CD4-positive, alpha-beta T cell treated with Interleukin-4 for 1 hour (primary cell): ENCODE data around the gene RAPH1.
"Not testable (repeated sequence)": the region's sequence is repeated elsewhere in the genome, so short reads cannot be mapped to it uniquely, and the experiment has no call there.

Experiments
- DNase-seq, 2 donors: peaks; one replicate each; pipeline ENCODE4 v3.0.0-alpha.2; 2020 to 2022

RAPH1 gene

DNA sequence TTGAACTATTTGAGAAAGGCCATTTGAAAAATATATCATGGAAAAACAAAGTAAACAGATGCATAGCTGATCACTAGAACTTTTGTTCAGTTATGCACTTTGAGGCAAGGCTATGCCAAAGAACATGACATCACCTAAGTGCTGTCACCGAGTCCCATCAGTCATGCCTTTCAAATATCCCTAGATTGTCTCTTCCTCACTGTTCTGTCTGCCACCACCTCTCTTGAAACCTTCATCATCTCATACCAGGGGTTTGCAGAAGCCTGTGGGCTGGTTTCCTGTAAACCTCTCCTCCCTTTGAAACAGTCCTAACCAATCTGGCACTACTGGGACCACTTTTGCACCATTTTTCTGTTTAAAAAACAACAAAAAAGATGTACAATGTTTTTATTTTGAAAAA lies 12.3 kb upstream of the RAPH1 start:
- DNase-seq: no peak

DNA sequence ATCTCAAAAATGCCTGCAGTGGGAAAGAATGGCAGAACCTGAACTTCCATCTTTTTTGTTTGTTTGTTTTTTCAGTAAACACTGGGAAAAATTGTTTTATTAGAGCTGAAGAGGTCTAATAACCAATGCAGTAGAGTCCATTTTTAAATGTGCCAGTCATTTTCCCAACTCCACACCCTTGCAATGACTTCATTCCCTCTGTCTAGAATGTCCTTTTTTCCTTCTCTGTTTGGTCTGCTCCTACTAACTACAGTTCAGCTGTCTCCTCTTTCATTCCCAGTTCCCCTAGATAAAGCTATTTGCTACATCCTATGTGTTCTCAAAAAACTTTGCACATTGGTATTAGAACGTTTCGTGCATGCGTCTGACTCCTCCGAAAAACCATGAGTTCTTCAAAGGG lies 9.3 kb upstream of the RAPH1 start:
- no peak for DNase-seq

DNA sequence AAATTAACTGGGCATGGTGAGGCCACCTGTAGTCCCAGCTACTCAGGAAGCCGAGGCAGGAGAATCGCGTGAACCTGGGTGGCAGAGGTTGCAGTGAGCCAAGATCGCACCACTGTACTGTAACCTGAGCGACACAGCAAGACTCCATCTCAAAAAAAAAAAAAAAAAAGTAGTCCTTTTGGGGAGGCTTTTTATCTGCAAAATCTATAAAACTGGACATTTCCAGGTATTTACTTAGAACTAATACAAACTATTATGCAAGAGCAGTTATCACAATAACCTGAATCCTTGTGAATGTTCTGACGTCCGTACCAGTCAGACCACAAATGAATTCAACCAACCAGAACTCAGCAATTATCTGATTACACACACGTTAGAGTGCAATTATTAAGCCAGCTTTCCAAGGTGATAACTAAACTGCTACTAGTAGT lies 8.8 kb upstream of the RAPH1 start:
- no peak for DNase-seq

DNA sequence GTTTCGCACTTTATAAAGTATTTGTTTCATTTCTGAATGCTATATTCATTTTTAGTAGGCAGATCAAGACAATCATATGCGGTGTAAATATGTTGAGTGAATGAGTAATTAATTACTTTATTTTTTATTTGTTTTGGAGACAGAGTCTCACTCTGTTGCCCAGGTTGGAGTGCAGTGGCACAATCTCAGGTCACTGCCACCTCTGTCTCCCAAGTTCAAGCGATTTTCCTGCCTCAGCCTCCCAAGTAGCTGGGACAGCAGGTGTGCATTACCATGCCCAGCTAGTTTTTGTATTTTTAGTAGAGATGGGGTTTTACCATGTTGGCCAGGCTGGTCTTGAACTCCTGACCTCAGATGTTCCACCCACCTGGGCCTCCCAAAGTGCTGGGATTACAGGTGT lies 5.5 kb upstream of the RAPH1 start:
- DNase-seq: not testable (repeated sequence)

DNA sequence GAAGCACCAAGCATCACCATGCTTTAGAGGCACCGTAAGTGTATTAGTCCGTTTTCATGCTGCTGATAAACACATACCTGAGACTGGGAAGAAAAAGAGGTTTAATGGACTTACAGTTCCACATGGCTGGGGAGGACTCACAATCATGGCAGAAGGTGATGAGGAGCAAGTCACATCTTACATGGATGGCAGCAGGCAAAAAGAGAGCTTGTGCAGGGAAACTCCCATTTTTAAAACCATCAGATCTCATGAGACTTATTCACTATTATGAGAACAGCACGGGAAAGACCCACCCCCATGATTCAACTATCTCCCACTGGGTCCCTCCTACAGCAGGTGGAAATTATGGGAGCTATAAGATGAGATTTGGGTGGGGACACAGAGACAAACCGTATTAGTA lies 3.1 kb upstream of the RAPH1 start:
- DNase-seq: not testable (repeated sequence)

DNA sequence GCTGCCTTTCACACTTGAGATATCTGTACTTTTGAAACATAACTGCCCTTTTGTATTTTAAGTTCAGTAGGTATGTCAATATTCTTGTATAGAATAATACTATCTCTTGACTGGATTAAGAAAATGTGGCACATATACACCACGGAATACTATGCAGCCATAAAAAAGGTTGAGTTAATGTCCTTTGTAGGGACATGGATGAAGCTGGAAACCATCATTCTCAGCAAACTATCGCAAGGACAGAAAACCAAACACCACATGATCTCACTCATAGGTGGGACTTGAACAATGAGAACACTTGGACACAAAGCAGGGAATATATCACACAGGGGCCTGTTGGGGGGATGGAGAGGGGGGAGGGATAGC lies 1.5 kb upstream of the RAPH1 start:
- DNase-seq: not testable (repeated sequence)

DNA sequence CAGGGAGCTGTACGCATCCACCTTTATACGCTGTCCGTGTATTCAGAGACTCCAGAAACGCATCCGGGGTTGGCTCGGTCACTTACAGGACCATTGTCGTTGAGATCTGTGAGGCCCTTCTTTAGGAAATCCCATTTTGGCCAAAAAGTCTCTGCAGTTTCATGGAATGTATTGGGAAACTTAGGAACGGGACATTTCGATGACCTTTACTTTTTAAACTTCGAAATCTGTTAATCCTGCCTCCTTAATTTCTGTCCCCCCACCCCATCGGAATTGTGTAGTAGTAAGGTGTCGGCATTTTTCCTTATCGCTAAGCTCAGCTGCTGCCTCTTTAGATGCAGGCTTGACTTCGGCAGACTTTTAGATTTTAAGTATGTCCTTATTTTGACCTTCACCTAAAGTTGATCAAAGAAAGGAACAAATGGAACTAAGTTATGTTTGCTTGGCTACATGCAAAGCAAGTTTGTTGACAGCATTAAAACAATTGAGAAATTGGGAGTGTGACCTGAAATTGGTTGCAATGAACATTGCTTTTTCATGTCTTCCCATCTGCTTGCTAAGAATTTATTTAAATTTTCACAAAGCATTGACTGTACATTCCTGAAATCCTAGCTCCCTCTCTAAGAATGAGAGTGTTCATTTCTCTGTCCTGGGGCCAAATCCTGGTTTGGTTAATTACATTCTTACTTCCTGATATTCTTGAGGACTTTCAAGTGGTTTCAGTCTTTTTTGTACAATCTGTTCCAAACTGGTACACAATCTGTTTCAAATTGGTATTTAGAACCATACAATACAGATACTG lies 884 bp upstream of the RAPH1 start:
- DNase-seq: no peak

DNA sequence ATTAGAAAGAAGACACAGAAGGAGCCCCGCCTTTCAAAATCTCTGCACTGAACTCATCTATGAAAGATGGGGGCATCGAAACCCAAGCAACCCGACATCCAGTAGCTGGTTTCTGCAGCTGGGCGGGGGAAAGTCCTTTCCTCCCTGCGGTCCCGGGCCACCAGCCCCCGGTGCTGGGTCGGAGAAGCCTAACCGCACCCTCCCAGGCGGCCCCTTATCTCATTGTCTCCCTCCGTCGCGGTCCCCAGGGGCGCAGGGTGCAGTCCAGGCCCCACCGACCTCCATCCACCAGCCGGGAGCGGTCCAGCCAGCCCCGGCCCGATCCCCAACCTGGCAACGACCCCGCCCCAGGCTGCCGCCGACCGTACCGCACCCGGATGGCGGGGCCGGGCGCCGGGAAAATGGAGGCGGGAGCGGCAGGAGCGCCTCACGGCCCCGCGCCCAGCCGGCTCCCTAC lies 452 bp downstream of the RAPH1 start:
- peak; percentile 12 to 47 for DNase-seq

DNA sequence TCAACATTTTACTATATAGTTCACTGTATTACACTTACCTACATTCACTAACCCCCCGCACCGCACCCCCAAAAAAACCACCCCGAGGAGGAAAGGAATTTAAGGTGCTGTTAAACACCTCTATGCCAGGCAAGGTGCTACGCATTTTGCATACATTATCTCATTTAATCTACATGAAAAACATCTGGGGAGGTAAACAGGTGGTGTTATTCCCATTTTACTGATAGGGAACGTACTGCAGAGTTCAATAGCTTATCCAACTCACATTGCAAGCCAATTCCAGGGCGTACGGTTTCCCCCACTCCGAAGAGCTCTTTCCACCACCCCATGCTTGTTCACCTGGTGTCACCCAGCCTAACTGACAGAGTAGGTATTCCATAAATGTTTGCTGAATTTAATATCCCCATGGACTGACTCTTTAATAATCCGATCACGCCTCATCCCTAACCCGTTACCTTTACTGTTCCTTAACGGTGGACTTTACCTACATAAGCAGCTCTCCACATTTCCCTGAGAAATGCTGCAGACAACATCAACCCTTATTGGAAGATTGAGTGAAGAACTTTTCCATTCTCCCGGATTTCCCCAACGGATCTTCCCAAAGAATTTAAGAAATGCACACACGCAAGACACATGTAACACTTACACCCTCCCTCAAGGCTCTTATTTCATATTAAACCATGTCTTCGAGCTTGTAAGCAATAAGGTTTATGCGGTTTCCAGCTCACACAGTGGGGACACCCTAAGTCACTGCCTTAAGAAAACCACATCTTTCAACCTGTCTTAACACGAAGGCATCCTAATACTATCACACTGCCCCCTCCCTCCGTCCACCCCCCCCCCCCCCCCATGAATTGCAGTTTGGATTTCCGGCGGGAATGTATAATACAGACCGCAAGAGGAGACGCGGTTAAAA lies 1.2 kb downstream of the RAPH1 start:
- DNase-seq: peak; percentile 21 to 56

DNA sequence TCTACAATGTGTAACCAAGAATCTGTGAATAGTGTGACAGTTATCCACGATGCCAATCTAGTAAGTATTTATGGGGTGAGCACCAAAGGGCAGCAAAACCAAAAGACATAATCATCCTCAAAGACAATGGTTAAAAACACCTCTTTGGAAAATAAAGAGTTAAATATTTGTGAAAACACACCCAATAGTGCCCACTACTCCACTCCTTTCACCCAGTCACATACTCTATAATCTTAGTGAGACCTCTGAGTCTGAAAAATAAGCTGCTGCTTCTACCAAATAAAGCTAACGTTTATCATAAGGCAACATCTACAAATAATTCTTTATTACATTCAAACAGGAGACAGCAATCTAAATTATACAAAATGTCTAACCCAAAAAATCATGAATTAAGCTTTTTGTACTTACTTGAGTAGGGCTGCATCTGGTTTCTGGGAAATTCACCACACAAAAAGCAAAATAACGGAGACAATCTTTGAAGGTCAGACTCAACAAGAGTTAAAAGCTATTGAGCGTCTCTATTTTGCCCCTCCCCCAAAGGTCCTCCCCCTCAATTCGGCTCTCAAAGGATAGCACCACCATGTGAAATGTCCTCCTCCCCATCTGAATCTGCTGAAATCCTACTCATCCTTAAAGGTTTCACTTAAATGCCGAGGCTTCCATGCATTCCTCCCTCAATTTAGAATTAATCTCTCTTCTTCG lies 2.0 kb downstream of the RAPH1 start:
- DNase-seq: no peak

DNA sequence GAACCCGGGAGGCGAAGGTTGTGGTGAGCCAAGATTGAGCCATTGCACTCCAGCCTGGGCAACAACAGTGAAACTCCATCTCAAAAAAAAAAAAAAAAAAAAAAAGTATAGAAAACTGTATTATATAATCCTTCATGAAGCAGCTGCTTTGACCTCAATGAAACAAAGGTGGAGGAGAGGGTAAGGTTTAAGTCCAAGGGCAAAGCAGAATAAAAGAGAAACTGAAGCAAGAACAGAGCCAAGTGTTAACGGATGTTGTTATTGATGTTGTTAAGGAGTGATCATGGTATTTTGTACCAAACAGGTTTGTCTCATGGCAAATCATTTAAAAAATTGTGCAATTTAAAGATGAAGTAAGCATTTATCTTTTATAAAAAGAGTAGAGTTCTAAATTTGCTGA lies 7.4 kb downstream of the RAPH1 start:
- DNase-seq: no peak

DNA sequence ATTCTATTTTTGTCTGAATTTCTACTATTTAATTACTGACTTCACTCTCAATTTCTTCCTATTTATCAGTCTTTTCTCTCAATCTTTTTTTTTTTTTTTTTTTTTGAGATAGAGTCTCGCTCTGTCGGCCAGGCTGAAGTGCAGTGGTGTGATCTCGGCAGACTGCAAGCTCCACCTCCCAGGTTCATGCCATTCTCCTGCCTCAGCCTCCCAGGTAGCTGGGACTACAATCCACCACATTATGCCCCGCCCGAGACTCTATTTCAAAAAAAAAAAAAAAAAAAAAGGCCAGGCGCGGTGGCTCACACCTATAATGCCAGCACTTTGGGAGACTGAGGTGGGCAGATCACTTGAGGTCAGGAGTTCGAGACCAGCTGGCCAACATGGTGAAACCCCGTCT lies 21.8 kb downstream of the RAPH1 start:
- DNase-seq: not testable (repeated sequence)

DNA sequence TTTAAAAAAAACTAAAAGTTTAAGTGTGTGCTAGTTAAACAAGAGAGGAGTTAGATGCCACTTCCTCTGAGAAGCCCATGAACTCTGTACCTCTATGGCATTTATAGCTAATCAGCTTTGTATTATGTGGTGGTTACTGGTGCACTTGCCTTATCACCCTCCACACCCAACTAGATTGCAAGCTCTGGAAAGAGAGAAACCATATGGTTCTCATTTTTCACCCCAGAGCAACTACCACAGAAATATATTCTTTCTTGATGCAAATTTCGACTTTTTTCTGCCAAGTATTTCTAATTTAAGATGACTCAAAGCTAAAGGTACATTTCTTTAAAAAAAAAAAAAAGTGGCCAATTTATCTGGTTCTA lies 24.2 kb downstream of the RAPH1 start:
- no peak for DNase-seq

DNA sequence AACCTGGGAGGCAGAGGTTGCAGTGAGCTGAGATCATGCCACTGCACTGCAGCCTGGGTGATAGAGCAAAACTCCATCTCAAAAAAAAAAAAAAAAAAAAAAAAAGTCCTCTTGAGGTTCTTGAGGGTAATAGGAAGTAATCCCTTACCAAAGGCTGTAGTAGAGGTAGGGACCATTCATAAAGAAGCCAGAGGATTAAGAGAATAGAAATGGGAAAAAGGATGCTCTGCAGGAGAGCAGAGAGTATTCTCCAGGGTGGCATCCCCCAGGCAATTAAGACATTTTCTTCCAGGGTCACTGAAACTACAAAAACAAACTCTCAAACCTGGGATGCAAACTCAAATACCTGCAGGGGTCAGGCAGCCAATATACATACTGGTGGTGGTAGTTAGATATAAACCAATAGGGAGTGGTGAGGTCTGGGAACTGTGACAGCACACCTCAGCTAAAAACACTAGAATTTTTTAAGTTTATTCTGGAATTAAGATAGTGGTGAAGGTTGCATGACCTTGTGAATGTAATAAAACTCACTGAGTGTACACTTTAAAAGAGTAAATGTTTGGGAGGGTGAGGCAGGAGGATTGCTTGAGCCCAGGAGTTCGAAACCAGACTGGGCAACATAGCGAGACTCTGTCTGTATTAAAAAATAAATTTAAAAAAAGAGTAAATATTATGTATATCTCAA lies 24.7 kb downstream of the RAPH1 start:
- no peak for DNase-seq

DNA sequence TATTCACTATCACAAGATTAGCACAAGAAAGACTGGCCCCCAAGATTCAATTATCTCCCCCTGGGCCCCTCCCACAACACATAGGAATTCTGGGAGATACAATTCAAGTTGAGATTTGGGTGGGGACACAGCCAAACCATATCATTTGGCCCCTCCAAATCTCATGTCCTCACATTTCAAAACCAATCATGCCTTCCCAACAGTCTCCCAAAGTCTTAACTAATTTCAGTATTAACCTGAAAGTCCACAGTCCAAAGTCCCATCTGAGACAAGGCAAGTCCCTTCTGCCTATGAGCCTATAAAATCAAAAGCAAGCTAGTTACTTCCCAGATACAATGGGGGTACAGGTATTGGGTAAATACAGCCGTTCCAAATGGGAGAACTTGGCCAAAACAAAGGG lies 31.6 kb downstream of the RAPH1 start:
- not testable (repeated sequence) for DNase-seq

DNA sequence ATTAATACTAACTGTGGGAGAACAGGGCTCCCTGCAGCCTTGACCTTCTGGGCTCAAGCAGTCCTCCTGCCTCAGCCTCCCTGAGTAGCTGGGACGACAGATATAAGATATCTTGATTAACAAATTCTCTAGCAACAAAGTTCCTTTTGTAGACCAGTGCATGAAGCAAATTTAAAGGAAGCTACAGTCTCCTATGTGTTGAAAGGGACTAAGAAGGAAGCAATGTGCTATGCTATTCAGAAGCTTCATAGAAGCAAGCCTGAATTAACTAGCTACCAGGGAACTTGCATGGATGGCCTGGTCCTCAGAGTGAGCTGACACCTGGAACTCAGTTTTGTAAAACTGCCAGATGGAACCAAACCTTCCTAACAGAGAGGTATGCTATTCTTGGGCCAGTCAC lies 33.2 kb downstream of the RAPH1 start:
- no peak for DNase-seq

DNA sequence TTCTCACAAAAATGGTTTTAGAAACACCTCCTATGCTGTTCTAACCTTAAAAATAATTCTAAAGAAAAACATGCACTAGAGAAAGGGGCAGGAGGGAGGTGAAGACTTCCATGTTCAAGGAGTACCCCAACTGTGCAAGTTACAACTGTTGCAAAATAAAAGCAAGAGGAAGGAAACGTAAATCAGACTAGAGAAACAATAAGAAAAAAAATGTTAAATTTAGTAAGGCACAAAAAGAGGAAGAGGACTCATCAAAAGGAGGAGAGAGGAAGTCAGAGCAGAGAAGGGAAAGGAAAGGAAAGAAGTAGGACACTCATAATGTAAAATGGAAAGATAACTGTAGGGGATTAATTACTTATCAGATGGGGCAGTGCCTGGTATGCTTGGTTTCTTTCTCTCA lies 34.1 kb downstream of the RAPH1 start:
- no peak for DNase-seq

DNA sequence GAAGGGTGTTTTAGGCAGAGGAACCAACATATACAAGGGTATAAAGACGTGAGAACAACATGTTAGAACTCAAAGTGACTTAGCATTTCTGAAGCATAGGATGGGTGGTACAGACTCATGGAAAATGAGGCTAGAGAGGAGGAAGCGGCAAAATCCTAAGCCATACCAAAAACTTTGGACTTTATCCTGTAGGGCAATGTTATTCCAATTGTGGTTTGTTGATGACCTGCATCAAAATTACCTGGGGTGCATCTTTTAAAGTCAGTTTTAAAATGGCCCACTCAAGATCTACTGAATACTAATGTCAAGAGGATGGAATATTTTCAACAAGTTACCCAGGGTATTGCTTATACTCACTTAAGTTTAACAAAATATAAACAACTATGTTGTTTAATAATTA lies 34.8 kb downstream of the RAPH1 start:
- no peak for DNase-seq

DNA sequence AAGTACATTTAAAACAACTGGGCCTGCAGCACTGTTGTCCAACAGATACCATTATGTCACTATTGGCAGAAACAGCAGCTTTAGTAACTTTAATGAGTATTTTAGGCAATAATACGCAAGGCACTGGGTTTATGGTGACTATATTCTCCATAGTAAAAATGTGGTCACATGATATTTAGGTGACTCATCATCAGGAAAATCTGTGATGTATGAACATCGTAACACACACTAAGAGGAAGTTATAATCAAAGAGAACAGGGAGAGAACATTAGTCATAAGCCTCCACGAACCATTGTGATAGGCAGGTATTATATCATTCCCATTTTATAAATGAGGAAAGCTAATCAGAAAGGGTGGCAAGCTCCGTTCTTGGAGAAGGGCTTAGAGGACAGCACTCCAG lies 36.9 kb downstream of the RAPH1 start:
- DNase-seq: peak in 1 of 2 donors; percentile 10

DNA sequence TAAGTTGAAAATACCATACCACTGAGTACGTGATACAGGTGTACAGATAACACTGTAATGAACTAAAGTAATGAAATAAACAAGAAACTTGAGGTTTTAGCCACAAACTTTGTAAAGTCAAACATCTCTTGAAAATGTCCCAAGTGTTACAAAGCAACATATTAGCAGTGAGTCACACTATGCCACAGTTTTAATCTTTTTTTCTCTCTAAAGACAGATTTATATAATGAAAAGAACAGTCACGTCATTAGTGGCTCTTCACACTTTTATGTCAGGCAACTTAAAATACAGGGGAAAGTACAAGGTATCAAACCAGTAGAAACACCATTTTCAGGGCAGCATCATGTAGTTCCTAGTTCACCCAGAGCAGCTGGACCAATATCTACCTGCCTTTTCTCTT lies 42.1 kb downstream of the RAPH1 start:
- peak in 1 of 2 donors; percentile 22 for DNase-seq

DNA sequence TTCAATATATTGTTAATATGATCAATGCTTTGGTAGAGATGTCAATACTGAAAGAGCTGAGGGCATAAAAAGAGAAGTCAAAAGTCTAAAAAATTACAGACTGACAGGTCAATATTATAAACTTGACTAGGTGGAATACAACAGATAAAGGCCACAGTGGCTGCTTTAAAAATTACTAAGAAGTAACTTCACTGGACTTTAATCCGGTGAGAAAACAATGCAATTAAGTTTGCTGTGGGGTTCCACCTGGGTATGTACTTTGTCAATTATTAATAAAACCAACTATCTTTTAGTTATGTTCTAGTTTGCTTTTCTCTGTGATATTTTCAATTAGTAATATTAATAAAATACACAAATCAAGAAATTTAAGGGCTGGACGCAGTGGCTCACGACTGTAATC lies 44.7 kb downstream of the RAPH1 start:
- no peak for DNase-seq

DNA sequence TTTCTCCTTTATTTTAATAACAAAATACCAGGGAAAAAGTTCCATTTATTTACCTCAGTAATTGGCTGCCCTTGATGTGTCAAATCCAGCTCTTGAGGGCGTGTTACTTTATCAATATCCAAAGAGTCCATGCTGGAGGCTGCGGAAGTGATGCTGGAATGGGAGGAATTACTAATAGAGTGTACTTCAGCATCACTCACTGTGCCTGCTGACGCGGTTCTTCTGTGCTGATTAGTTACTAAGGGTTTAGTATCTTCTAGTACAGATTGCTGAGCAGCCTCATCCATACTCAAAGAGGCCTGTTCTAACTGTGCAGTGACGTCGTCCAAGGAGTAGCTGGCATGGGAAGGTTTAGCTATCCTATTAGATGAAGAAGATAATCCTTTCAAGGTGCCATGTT lies 45.6 kb downstream of the RAPH1 start:
- DNase-seq: no peak
